Skeletal muscle cell (primary cell): ENCODE measurements around the gene DYNLRB1.
A peak's percentile ranks its signal among the peaks of the same experiment; 100 is the strongest.

ENCODE experiments used
- DNase-seq: peaks from one replicate; pipeline ENCODE4 v3.0.0-alpha.2; 2010; ENCODE audit warnings: low read depth
- H3K4me3 ChIP-seq: 2 replicates; pipeline ENCODE4 v1.5.1; 2011; ENCODE audit warnings: low read depth, mild to moderate bottlenecking, control low read depth, low read length, moderate library complexity

Gene DYNLRB1

GRCh38 chr20:34571753-34572152 lies 55.5 kb downstream of the DYNLRB1 start:
- no peak for DNase-seq

GRCh38 chr20:34573541-34574300 lies 57.5 kb downstream of the DYNLRB1 start:
- no peak for DNase-seq

More at GRCh38 chr20:34571753-34572152, 55.5 kb downstream of the DYNLRB1 start:
- no peak overlapping the region for H3K4me3 ChIP-seq

GRCh38 chr20:34574426-34574825 lies 58.2 kb downstream of the DYNLRB1 start:
- no peak for DNase-seq
- no peak overlapping the region for H3K4me3 ChIP-seq

More at GRCh38 chr20:34573541-34574300, 57.5 kb downstream of the DYNLRB1 start:
- H3K4me3 ChIP-seq: no peak overlapping the region

- DNase-seq: no peak
- H3K4me3 ChIP-seq: no peak overlapping the region
Measured at GRCh38 chr20:34574861-34575260, 58.6 kb downstream of the DYNLRB1 start.

- H3K4me3 ChIP-seq: no peak overlapping the region
- DNase-seq: no peak
Measured at GRCh38 chr20:34575271-34575670, 59.0 kb downstream of the DYNLRB1 start.

GRCh38 chr20:34575756-34576155 lies 59.5 kb downstream of the DYNLRB1 start:
- no peak for DNase-seq
- H3K4me3 ChIP-seq: no peak overlapping the region

- no peak for DNase-seq
- H3K4me3 ChIP-seq: no peak overlapping the region
Measured at GRCh38 chr20:34577061-34577460, 60.8 kb downstream of the DYNLRB1 start.

GRCh38 chr20:34578025-34578424 lies 61.8 kb downstream of the DYNLRB1 start:
- peak; percentile 38 for DNase-seq
- H3K4me3 ChIP-seq: no peak overlapping the region

- no peak for DNase-seq
- no peak overlapping the region for H3K4me3 ChIP-seq
Measured at GRCh38 chr20:34578521-34578920, 62.3 kb downstream of the DYNLRB1 start.

GRCh38 chr20:34579191-34579978 lies 63.2 kb downstream of the DYNLRB1 start:
- H3K4me3 ChIP-seq: no peak overlapping the region

GRCh38 chr20:34579979-34580940 lies 64.0 kb downstream of the DYNLRB1 start:
- DNase-seq: no peak
- H3K4me3 ChIP-seq: no peak overlapping the region

More at GRCh38 chr20:34579191-34579978, 63.2 kb downstream of the DYNLRB1 start:
- DNase-seq: peak; percentile 39

- no peak overlapping the region for H3K4me3 ChIP-seq
- DNase-seq: peak; percentile 45
Measured at GRCh38 chr20:34581341-34582184, 65.3 kb downstream of the DYNLRB1 start.

GRCh38 chr20:34582221-34582620 lies 66.0 kb downstream of the DYNLRB1 start:
- no peak overlapping the region for H3K4me3 ChIP-seq
- DNase-seq: no peak

- no peak for DNase-seq
- no peak overlapping the region for H3K4me3 ChIP-seq
Measured at GRCh38 chr20:34582911-34583310, 66.7 kb downstream of the DYNLRB1 start.

GRCh38 chr20:34583544-34583943 lies 67.3 kb downstream of the DYNLRB1 start:
- H3K4me3 ChIP-seq: no peak overlapping the region
- DNase-seq: no peak

- no peak overlapping the region for H3K4me3 ChIP-seq
- no peak for DNase-seq
Measured at GRCh38 chr20:34585019-34585418, 68.8 kb downstream of the DYNLRB1 start.

GRCh38 chr20:34586488-34587163 lies 70.4 kb downstream of the DYNLRB1 start:
- no peak for DNase-seq

More at GRCh38 chr20:34586488-34587163, 70.4 kb downstream of the DYNLRB1 start:
- H3K4me3 ChIP-seq: no peak overlapping the region
